ENCODE measurements around the gene ACTN4.

Gene ACTN4

GRCh38 chr19:38656171-38656981, 8.9 kb downstream of the ACTN4 start:
- no peak for DNase-seq (ENCODE audit: low read depth, low spot score)
- POLR2A ChIA-PET: interaction anchor here (0.6 to 4.1 kb wide), 3 partner anchors 8 to 215 kb away, joined by 3 to 27 read pairs (median 6); partner anchors contain the start of gene ACTN4
- H3K4me3 ChIP-seq (ENCODE audit: low read depth, low read length): no peak overlapping the region
- TF ChIP-seq CTCF (IDR thresholded peaks at IDR 0.05; ENCODE audit: insufficient read depth, low read length, missing control alignments): no peak
- CTCF ChIA-PET: interaction anchor here (3.5 kb wide), 1 partner anchor 20 kb away, joined by 13 read pairs; no protein-coding TSS in a partner anchor

GRCh38 chr19:38657633-38658222, 10.3 kb downstream of the ACTN4 start:
- peak; percentile 78 for DNase-seq (ENCODE audit: low read depth, low spot score)
- no peak for TF ChIP-seq CTCF (IDR thresholded peaks at IDR 0.05; ENCODE audit: insufficient read depth, low read length, missing control alignments)
- ChIA-PET POLR2A (interaction anchor here (1.8 to 4.1 kb wide), 2 partner anchors 9 to 36 kb away, joined by 8 to 27 read pairs; partner anchors contain the start of gene ACTN4), CTCF (interaction anchor here (0.9 to 3.5 kb wide), 2 partner anchors 22 to 272 kb away, joined by 5 to 13 read pairs; partner anchors contain the start of genes MRPS12 and SARS2)
- no peak overlapping the region for H3K4me3 ChIP-seq (ENCODE audit: low read depth, low read length)

GRCh38 chr19:38658462-38659306, 11.2 kb downstream of the ACTN4 start:
- ChIA-PET CTCF (interaction anchor here (1.0 to 3.5 kb wide), 3 partner anchors 23 to 271 kb away, joined by 3 to 13 read pairs (median 6); no protein-coding TSS in a partner anchor), POLR2A (interaction anchor here (0.9 to 4.1 kb wide), 7 partner anchors 10 to 271 kb away, joined by 3 to 27 read pairs (median 7); partner anchors contain the start of gene ACTN4)
- peak; percentile 99 for DNase-seq (ENCODE audit: low read depth, low spot score)
- no peak overlapping the region; the same call in none of the 2 replicates for H3K4me3 ChIP-seq (ENCODE audit: low read depth, low read length)
- no peak for TF ChIP-seq CTCF (IDR thresholded peaks at IDR 0.05; ENCODE audit: insufficient read depth, low read length, missing control alignments)

GRCh38 chr19:38660724-38661123, 13.3 kb downstream of the ACTN4 start:
- no peak for DNase-seq (ENCODE audit: low read depth, low spot score)
- H3K4me3 ChIP-seq (ENCODE audit: low read depth, low read length): no peak overlapping the region
- ChIA-PET CTCF (interaction anchor here (0.9 to 1.8 kb wide), 3 partner anchors 24 to 30 kb away, joined by 3 to 7 read pairs (median 3); no protein-coding TSS in a partner anchor), POLR2A (interaction anchor here (1.7 kb wide), 1 partner anchor 31 kb away, joined by 4 read pairs; no protein-coding TSS in a partner anchor)
- TF ChIP-seq CTCF (IDR thresholded peaks at IDR 0.05; ENCODE audit: insufficient read depth, low read length, missing control alignments): no peak

GRCh38 chr19:38661136-38661535, 13.7 kb downstream of the ACTN4 start:
- DNase-seq (ENCODE audit: low read depth, low spot score): no peak
- POLR2A ChIA-PET: interaction anchor here (0.5 to 1.7 kb wide), 2 partner anchors 13 to 31 kb away, joined by 3 to 4 read pairs; no protein-coding TSS in a partner anchor
- CTCF ChIA-PET: interaction anchor here (0.9 to 1.8 kb wide), 3 partner anchors 24 to 30 kb away, joined by 3 to 7 read pairs (median 3); no protein-coding TSS in a partner anchor
- H3K4me3 ChIP-seq (ENCODE audit: low read depth, low read length): no peak overlapping the region
- TF ChIP-seq CTCF (IDR thresholded peaks at IDR 0.05; ENCODE audit: insufficient read depth, low read length, missing control alignments): no peak

Measured in AG04449 (cell line).